ENCODE data around the gene PBX1.
"Not testable (repeated sequence)": the region's sequence is repeated elsewhere in the genome, so short reads cannot be mapped to it uniquely, and the experiment has no call there.

The PBX1 gene

DNA sequence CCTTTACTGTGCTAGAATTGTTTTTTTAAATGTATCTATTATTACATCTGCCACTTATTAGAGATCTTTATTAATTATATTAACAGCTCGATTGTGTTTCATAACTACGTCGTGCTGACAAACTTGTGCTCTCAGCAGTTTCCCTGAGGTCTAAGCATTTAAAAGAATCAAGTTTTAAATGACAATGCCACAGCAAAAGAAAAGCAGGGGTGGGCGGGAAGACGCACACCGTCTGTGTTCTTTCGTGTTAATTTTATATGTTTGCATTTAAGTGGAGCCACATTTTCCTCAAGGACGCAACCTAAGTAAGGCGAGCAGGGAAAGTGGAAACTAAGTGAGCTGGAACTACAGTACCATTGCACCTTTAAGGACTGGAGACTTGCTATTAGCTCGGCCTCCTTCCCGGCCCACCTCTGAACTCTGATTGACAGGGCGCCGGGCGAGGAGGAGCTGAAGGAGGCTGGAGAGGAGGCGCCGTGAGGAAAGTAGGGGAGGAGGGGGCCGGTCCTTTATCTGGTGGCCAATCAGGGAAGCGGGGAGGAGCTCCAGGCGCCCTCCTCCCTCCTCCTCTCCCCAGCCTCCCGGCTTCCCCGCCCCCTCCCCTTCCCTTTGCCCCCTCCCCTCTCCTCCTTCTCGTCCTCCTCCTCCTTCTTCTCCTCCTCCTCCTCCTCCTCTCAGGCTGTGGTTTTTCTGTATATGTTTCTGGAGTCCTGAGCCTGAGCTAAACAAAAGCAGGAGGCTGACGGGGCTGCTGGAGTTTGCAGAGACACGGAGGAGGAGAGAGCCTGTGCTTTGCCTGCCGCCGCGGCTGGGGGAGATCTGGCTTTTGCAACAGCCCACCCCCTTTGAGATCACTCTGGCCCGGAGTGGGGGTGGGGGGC, at the start of gene PBX1:
Gene PBX1 (plus strand): TSS at position 724 of the 881 bp plus-strand sequence.
- peak; percentile 95 for DNase-seq (ENCODE audit: low spot score)

- DNase-seq (ENCODE audit: low spot score) = no peak
Observed at GRCh38 chr1:164510435-164510834, 48.5 kb upstream of the PBX1 start.

DNA sequence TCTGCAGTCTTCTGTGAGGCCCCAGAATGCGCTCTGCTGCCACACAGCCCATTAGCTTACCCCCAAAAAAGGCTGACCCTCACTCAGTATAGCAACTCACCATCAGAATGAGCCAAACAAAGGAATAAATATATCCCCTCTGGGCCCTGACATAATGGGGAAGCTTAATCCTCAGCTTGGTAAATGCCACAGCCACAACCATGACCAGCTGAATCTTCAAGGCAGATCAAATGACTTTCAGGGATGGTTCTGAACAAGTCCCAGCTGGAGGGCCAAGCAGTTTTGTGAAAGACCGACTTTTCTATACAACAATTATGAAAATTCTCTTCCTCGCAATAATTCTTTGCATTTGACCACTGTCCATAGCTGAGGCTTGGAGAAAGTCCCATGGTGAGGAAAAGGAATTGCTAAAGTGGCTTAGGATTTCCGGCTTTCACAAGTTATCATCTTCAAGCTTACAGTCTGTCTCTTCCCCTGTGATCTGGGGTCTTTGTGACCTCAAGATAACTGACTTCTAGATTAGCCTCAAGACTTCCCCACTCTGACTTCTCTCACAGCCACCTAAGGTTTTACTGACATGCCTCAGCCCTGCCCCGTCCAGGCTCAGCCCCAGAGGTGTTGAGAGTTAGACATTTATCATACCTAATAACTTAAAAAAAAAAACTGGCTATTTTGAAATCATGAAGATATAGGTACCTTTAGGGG, 47.8 kb upstream of the PBX1 start:
- DNase-seq (ENCODE audit: low spot score) = no peak

- DNase-seq (ENCODE audit: low spot score) = no peak
Observed at GRCh38 chr1:164515231-164515630, 43.8 kb upstream of the PBX1 start.

GRCh38 chr1:164515711-164516331, 43.2 kb upstream of the PBX1 start:
- DNase-seq (ENCODE audit: low spot score) = no peak

- no peak for DNase-seq (ENCODE audit: low spot score)
Observed at GRCh38 chr1:164516591-164516990, 42.4 kb upstream of the PBX1 start.

GRCh38 chr1:164518692-164519332, 40.2 kb upstream of the PBX1 start:
- no peak for DNase-seq (ENCODE audit: low spot score)

DNA sequence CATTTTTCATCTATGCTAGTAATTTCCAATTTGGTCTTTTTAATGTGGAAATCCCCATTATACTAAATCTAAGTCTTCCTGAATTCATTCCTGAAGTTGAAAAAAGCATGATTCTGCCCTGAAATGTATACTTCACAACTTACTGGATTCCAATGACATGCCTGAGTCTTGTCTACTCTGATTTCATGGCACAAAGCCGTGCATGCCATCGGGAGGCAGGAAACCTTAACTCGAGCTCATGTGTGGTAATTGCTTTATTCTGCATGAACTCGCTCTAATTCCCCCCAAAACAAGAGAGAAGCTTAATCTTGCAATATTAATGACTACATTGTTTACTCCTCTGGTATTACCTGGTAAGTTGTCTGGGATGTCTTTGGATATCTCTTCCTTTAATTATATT, 39.6 kb upstream of the PBX1 start:
- DNase-seq (ENCODE audit: low spot score) = no peak

DNA sequence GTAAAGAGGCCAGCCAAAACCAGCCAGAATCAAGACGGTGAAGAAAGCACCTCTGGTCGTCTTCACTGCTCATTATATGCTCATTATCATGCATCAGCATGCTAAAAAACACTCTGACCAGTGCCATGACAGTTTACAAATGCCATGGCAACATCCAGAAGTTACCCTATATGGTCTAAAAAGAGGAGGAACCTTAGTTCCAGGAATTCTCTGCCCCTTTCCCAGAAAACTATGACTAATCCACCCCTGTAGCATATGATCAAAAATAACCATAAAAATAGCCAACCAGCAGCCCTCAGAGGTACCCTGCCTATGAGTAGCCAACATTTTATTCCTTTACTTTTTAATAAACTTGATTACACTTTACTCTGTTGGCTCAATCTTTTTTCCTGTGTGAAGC, 34.2 kb upstream of the PBX1 start:
- no peak for DNase-seq (ENCODE audit: low spot score)

- DNase-seq (ENCODE audit: low spot score) = no peak
Observed at GRCh38 chr1:164534863-164535610, 23.9 kb upstream of the PBX1 start.

DNA sequence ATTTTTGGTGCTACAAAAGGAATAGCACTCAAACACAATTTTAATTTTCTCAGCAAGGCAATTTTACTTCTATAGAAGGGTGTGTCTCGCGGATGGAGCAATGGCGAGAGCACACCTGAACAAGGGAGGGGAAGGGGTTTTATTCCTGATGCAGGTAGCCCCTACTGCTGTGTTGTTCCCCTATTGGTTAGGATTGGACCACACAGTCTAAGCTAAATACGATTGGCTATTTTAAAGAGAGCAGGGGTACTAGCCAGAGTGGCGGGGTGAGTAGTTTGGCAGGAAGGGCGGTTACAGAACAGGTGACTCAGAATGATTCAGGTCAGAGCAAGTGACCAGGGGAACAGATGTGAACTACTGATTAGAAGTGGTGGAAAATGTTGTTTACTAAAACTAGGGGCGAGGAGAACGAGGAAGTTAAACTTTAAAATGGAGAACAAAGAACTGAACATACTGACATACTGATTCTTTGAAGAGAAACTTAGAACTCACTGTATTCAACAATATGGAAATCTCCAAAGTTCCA, 6.5 kb upstream of the PBX1 start:
- not testable (repeated sequence) for DNase-seq (ENCODE audit: low spot score)

GRCh38 chr1:164557270-164557669, 1.7 kb upstream of the PBX1 start:
- DNase-seq (ENCODE audit: low spot score) = no peak

DNA sequence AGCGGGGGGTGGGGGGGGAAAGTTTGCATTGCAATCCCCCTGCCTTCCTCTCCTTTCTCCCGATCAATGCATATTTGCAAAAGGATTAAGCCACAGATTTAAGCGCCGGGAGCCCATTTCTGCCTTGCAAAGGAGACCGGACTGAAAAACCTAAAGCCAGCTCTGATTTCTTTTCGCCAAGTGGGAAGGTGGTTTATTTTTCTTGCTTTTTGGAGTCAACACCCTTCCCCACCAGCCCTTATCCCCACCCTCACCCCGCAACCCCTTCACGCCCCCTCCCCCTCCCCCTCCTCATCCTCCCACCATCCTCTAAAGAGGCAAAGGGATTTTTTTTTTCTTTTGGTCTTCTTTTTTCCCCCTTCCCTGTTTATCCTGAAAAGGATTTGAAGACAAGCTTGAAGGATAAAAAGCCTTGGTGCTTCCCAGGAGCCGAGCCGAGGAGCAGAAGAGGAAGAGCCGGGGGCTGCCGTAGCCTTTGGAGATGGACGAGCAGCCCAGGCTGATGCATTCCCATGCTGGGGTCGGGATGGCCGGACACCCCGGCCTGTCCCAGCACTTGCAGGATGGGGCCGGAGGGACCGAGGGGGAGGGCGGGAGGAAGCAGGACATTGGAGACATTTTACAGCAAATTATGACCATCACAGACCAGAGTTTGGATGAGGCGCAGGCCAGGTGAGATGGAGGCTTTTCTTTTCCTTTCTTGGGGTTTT, 513 bp downstream of the PBX1 start:
- no peak for DNase-seq (ENCODE audit: low spot score)

DNA sequence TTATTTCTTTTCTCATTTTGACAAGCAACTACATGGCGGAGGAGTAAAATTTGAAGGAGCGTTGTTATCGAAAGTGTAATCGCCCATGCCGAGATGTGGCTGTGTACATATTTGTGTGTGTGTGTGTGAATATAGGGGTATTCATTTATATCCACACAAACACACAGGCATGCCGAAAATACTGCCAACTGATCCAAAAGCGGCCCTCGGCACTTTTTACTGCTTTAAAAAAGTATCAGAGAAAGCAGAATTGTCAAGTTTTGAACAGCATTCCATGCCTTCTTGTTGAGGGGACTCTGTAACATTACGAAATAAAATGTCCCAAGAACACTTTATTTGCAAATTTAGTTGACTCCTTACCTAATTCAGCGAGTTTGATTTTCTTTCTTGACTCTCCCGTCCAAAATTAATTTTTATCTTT, 1.1 kb downstream of the PBX1 start:
- DNase-seq (ENCODE audit: low spot score) = no peak

GRCh38 chr1:164560556-164560955, 1.6 kb downstream of the PBX1 start:
- DNase-seq (ENCODE audit: low spot score) = no peak

DNA sequence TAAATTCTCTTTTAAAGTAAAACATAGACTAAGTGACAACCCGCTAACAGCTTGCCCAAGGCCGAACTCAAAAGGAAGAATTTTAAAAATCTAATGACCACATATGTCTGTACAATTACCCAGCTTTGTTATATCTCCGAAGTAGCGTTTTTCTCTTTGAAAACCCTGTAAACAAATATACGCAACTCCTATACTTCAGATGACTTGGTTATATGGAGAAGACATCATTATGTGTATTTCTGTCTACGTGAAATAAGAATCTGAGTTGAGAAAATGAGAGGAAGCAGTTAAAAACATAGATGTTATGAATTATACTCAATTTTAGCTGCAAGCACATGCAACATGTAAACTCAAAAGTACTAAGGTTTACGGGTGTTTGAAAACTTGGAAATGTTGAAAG, 2.0 kb downstream of the PBX1 start:
- no peak for DNase-seq (ENCODE audit: low spot score)

- DNase-seq (ENCODE audit: low spot score) = no peak
Observed at GRCh38 chr1:164561472-164561871, 2.5 kb downstream of the PBX1 start.

GRCh38 chr1:164562061-164562460, 3.1 kb downstream of the PBX1 start:
- no peak for DNase-seq (ENCODE audit: low spot score)

DNA sequence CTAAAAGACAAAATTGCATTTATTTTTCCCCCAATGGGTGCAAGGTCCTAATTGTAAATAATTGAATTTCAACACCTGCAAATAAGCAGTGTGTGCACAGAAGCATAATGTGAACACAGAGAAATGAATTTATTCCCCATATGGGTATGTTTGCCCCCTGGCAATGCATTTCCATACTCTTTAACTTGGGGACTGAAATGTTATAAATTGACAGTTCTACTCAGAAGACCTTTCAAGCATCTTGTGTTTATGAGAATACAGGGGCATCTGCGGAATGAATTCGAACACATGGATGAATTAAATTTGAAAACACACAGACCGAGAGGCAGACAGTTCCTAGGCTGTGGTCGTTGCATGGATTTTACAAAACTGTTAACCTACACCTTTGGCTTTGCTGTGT, 3.5 kb downstream of the PBX1 start:
- DNase-seq (ENCODE audit: low spot score) = no peak

GRCh38 chr1:164562947-164563520, 4.0 kb downstream of the PBX1 start:
- no peak for DNase-seq (ENCODE audit: low spot score)

All from COLO829 (cell line).